DND-41 (cell line): ENCODE measurements around the gene TRIM41.
"Not testable (repeated sequence)": the region's sequence is repeated elsewhere in the genome, so short reads cannot be mapped to it uniquely, and the experiment has no call there.

ENCODE experiments used
- ATAC-seq: fragments of 200-7000 bp; cut with Tn5 transposase; 3 replicates; pipeline ENCODE4 v1.9.1; 2021; ENCODE audit warnings: low read depth; ENCODE audit not compliant: insufficient read depth
- DNase-seq: peaks from one replicate; pipeline ENCODE4 v3.0.0-alpha.2; 2020
- H2AFZ ChIP-seq: 2 replicates; pipeline ENCODE4 v1.6.0; 2012; ENCODE audit warnings: low read depth, low read length
- H3K27ac ChIP-seq: 2 replicates; pipeline ENCODE4 v1.5.1; 2012; ENCODE audit warnings: low read length, inconsistent platforms
- H3K27me3 ChIP-seq: fragments of 200-600 bp; sonication (generic); 2 replicates; pipeline ENCODE4 v1.6.0; 2012; ENCODE audit warnings: low read length, mild to moderate bottlenecking, inconsistent platforms; ENCODE audit not compliant: insufficient read depth, poor library complexity
- H3K36me3 ChIP-seq: 2 replicates; pipeline ENCODE4 v1.5.1; 2012; ENCODE audit warnings: low read length, inconsistent platforms; ENCODE audit not compliant: insufficient read depth
- H3K4me1 ChIP-seq: 2 replicates; pipeline ENCODE4 v1.5.1; 2012; ENCODE audit warnings: mild to moderate bottlenecking, low read length; ENCODE audit not compliant: insufficient read depth
- H3K4me2 ChIP-seq: 2 replicates; pipeline ENCODE4 v1.6.0; 2012; ENCODE audit warnings: mild to moderate bottlenecking, moderate library complexity, low read length, inconsistent platforms; ENCODE audit not compliant: insufficient read depth
- H3K4me3 ChIP-seq, 2 experiments: fragments of 200-600 bp in 1 of 2; shearing (Covaris generic) in 1 of 2; 2 replicates each; pipeline ENCODE4 v1.5.1; 2012 to 2016; ENCODE audit warnings: inconsistent platforms in 2 of 2, low read length in 2 of 2, mild to moderate bottlenecking in 2 of 2, low read depth in 1 of 2, moderate library complexity in 1 of 2
- H3K79me2 ChIP-seq: 2 replicates; pipeline ENCODE4 v1.6.0; 2012; ENCODE audit warnings: low read length, inconsistent platforms; ENCODE audit not compliant: insufficient read depth
- H3K9ac ChIP-seq: 2 replicates; pipeline ENCODE4 v1.6.0; 2012; ENCODE audit warnings: low read depth, mild to moderate bottlenecking, inconsistent platforms, low read length, moderate library complexity
- H3K9me3 ChIP-seq: 2 replicates; pipeline ENCODE4 v1.5.1; 2012; ENCODE audit warnings: low read length, moderate library complexity, mild to moderate bottlenecking, inconsistent platforms; ENCODE audit not compliant: insufficient read depth, severe bottlenecking
- H4K20me1 ChIP-seq: 2 replicates; pipeline ENCODE4 v1.6.0; 2012; ENCODE audit warnings: low read length; ENCODE audit not compliant: insufficient read depth
- EZH2 ChIP-seq: IDR thresholded peaks from 3 replicates; pipeline ENCODE4 v1.6.1; 2012; ENCODE audit warnings: borderline replicate concordance, low read depth, mild to moderate bottlenecking, moderate library complexity, low read length, inconsistent platforms; ENCODE audit not compliant: severe bottlenecking
- TF ChIP-seq, protein P1 (sequence below): IDR thresholded peaks from 2 replicates; pipeline ENCODE4 v1.5.1; 2012; ENCODE audit warnings: borderline replicate concordance, low read length, moderate library complexity, mild to moderate bottlenecking; ENCODE audit not compliant: poor library complexity, severe bottlenecking; ENCODE audit errors: extremely low read depth

TRIM41 gene

GRCh38 chr5:181282874-181283273 is 59.8 kb downstream of the TRIM41 start:
- no peak for ATAC-seq
- H3K9ac ChIP-seq = no peak overlapping the region

DNA sequence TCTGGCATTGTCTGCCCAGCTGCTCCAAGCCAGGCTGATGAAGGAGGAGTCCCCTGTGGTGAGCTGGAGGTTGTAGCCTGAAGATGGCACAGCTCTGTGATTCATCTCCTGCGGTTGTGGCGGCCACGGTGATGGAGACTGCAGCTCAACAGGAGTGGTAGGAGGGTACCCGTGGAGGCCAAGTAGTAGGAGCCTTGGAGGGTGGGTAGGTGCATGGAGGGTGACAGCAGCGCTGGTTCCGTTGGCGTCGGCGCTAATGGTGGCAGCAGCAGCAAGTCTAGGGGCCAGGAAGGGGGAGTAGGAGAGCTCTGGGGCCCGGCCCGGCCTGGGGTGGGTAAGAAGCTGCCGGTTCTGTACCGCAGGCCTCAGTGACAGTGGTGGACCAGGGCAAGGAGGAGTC is 60.3 kb downstream of the TRIM41 start:
- Histone ChIP-seq H3K27ac (no peak overlapping the region), H3K4me2 (no peak overlapping the region), H3K4me3 (no peak overlapping the region), H3K4me1 (no peaks in the 10 kb centered on the region), H4K20me1 (no peaks in the 10 kb centered on the region), H3K9me3 (no peaks in the 10 kb centered on the region), H2AFZ (no peak overlapping the region), H3K36me3 (no peaks in the 10 kb centered on the region), H3K79me2 (no peaks in the 10 kb centered on the region), H3K27me3 (no peaks in the 10 kb centered on the region), H3K9ac (no peak overlapping the region)
- TF ChIP-seq, protein P1, sequence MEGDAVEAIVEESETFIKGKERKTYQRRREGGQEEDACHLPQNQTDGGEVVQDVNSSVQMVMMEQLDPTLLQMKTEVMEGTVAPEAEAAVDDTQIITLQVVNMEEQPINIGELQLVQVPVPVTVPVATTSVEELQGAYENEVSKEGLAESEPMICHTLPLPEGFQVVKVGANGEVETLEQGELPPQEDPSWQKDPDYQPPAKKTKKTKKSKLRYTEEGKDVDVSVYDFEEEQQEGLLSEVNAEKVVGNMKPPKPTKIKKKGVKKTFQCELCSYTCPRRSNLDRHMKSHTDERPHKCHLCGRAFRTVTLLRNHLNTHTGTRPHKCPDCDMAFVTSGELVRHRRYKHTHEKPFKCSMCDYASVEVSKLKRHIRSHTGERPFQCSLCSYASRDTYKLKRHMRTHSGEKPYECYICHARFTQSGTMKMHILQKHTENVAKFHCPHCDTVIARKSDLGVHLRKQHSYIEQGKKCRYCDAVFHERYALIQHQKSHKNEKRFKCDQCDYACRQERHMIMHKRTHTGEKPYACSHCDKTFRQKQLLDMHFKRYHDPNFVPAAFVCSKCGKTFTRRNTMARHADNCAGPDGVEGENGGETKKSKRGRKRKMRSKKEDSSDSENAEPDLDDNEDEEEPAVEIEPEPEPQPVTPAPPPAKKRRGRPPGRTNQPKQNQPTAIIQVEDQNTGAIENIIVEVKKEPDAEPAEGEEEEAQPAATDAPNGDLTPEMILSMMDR = no peak
- TF ChIP-seq EZH2 = no peak
- ATAC-seq (no peak), DNase-seq (no peak)

More at GRCh38 chr5:181282874-181283273, 59.8 kb downstream of the TRIM41 start:
- DNase-seq = no peak
- TF ChIP-seq EZH2 = no peak
- TF ChIP-seq, protein P1 = no peak
- Histone ChIP-seq H3K4me3 (no peak overlapping the region), H4K20me1 (no peaks in the 10 kb centered on the region), H3K9me3 (no peaks in the 10 kb centered on the region), H3K27me3 (no peaks in the 10 kb centered on the region), H3K27ac (no peak overlapping the region), H3K36me3 (no peaks in the 10 kb centered on the region), H3K79me2 (no peaks in the 10 kb centered on the region), H3K4me1 (no peaks in the 10 kb centered on the region), H2AFZ (no peak overlapping the region), H3K4me2 (no peak overlapping the region)

- H3K27ac ChIP-seq = not testable (repeated sequence)
These were observed 61.0 kb downstream of the TRIM41 start for GRCh38 chr5:181283841-181284755.

More at GRCh38 chr5:181283841-181284755, 61.0 kb downstream of the TRIM41 start:
- not testable (repeated sequence) for H2AFZ ChIP-seq, ATAC-seq, H3K4me1 ChIP-seq, H3K36me3 ChIP-seq, H3K9ac ChIP-seq, DNase-seq, H3K4me2 ChIP-seq, H4K20me1 ChIP-seq, H3K9me3 ChIP-seq, H3K27me3 ChIP-seq, H3K4me3 ChIP-seq, H3K79me2 ChIP-seq
- TF ChIP-seq, protein P1 = peak; percentile 4
